ENCODE data around the gene CDC14B. TPM values are rescaled to one million over a fixed set of nuclear protein-coding genes. Genes with fewer than 3 reads are reported as not detected.

The CDC14B gene
- total RNA-seq, 1 donor from 2014 or later: 18.6 TPM

DNA sequence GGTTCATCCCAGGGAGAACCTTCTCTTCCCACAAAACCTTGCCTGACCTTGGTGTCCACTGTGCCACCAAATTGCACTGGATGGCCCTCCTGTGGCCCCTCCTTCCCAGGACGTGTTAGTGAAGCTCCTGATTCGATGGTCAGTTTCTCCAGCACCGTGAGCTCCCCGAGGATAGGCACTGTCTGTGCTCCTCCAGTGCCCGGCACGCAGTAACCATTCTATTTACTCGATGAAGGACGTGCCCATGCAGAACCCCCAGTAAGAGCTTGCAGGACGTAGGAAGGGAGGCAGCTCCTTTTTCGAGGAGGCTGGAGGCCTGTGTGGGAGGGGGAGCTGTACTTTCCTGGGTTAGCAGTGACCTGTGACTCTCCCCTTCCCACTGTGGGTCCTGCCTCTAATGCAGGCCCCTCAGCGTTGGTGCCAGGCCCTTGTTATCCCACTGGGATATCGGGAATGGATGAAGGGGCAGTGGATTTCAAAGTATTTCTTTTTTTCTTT, 130.1 kb downstream of the CDC14B start:
- Mint-ChIP-seq H3K36me3 (ENCODE audit: unreplicated experiment) (peaks cover 31% of the 10 kb centered on the region), H3K4me3 (ENCODE audit: unreplicated experiment) (no peak overlapping the region), H3K4me1 (ENCODE audit: unreplicated experiment) (peaks cover 33% of the 10 kb centered on the region), H3K27me3 (ENCODE audit: unreplicated experiment) (no peaks in the 10 kb centered on the region), H3K27ac (ENCODE audit: unreplicated experiment) (peak overlapping the region; percentile 50), H3K9me3 (ENCODE audit: unreplicated experiment) (no peaks in the 10 kb centered on the region)
- DNase-seq (ENCODE audit: extremely low spot score, unreplicated experiment): no peak
- TF ChIP-seq, protein P1, sequence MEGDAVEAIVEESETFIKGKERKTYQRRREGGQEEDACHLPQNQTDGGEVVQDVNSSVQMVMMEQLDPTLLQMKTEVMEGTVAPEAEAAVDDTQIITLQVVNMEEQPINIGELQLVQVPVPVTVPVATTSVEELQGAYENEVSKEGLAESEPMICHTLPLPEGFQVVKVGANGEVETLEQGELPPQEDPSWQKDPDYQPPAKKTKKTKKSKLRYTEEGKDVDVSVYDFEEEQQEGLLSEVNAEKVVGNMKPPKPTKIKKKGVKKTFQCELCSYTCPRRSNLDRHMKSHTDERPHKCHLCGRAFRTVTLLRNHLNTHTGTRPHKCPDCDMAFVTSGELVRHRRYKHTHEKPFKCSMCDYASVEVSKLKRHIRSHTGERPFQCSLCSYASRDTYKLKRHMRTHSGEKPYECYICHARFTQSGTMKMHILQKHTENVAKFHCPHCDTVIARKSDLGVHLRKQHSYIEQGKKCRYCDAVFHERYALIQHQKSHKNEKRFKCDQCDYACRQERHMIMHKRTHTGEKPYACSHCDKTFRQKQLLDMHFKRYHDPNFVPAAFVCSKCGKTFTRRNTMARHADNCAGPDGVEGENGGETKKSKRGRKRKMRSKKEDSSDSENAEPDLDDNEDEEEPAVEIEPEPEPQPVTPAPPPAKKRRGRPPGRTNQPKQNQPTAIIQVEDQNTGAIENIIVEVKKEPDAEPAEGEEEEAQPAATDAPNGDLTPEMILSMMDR (IDR thresholded peaks at IDR 0.05): no peak

GRCh38 chr9:96487949-96488348, 131.7 kb downstream of the CDC14B start:
- Mint-ChIP-seq H3K4me3 (ENCODE audit: unreplicated experiment) (no peak overlapping the region), H3K36me3 (ENCODE audit: unreplicated experiment) (peaks cover 37% of the 10 kb centered on the region), H3K9me3 (ENCODE audit: unreplicated experiment) (no peaks in the 10 kb centered on the region), H3K27ac (ENCODE audit: unreplicated experiment) (peak overlapping the region; percentile 81), H3K27me3 (ENCODE audit: unreplicated experiment) (no peaks in the 10 kb centered on the region), H3K4me1 (ENCODE audit: unreplicated experiment) (peaks cover 40% of the 10 kb centered on the region)
- TF ChIP-seq, protein P1 (IDR thresholded peaks at IDR 0.05): no peak
- DNase-seq (ENCODE audit: extremely low spot score, unreplicated experiment): no peak

GRCh38 chr9:96487029-96487396, 132.6 kb downstream of the CDC14B start:
- peak overlapping the region; percentile 81 for H3K27ac Mint-ChIP-seq (ENCODE audit: unreplicated experiment)
- H3K9me3 Mint-ChIP-seq (ENCODE audit: unreplicated experiment): no peaks in the 10 kb centered on the region
- TF ChIP-seq, protein P1 (IDR thresholded peaks at IDR 0.05): no peak
- peaks cover 42% of the 10 kb centered on the region for H3K4me1 Mint-ChIP-seq (ENCODE audit: unreplicated experiment)
- no peak for DNase-seq (ENCODE audit: extremely low spot score, unreplicated experiment)
- no peak overlapping the region for H3K4me3 Mint-ChIP-seq (ENCODE audit: unreplicated experiment)
- H3K36me3 Mint-ChIP-seq (ENCODE audit: unreplicated experiment): peaks cover 40% of the 10 kb centered on the region
- H3K27me3 Mint-ChIP-seq (ENCODE audit: unreplicated experiment): no peaks in the 10 kb centered on the region

DNA sequence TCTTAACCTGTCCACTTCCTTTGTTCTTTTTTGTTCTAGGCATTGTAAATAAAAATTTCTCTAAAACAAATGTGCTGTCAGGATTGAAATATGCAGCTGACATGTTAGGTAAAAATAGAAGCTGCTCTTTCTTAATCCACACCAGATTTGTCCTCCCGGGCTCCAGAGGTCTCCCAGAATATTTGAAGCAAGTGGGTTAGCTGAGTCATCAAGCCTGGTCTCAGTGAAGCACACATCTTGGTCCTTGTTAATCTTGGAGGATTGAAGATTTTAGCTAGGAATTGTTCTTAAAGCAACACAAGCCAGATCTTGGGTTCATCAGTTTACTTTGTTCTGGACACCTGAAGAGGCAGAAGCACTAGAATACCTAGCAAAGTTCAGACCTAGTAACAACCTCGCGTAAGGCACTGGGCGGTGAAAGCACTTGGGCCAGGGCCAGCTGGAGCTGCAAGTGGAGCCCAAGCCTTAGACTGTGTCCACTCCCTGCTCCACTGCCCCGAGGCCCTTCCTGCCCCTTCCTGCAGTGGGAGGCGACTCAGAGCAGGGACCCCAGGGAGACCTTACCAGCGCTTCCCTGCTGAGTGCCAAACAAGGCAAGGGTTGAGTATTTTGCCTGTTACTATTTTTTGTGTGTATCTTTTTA, 133.1 kb downstream of the CDC14B start:
- Mint-ChIP-seq H3K36me3 (ENCODE audit: unreplicated experiment) (peaks cover 37% of the 10 kb centered on the region), H3K27me3 (ENCODE audit: unreplicated experiment) (no peaks in the 10 kb centered on the region), H3K9me3 (ENCODE audit: unreplicated experiment) (no peaks in the 10 kb centered on the region), H3K27ac (ENCODE audit: unreplicated experiment) (peak overlapping the region; percentile 81), H3K4me1 (ENCODE audit: unreplicated experiment) (peaks cover 42% of the 10 kb centered on the region), H3K4me3 (ENCODE audit: unreplicated experiment) (no peak overlapping the region)
- peak; percentile 86 for DNase-seq (ENCODE audit: extremely low spot score, unreplicated experiment)
- TF ChIP-seq, protein P1 (IDR thresholded peaks at IDR 0.05): no peak

- TF ChIP-seq, protein P1 (IDR thresholded peaks at IDR 0.05): no peak
- no peaks in the 10 kb centered on the region for H3K9me3 Mint-ChIP-seq (ENCODE audit: unreplicated experiment)
- peaks cover 42% of the 10 kb centered on the region for H3K4me1 Mint-ChIP-seq (ENCODE audit: unreplicated experiment)
- H3K4me3 Mint-ChIP-seq (ENCODE audit: unreplicated experiment): no peak overlapping the region
- H3K36me3 Mint-ChIP-seq (ENCODE audit: unreplicated experiment): peaks cover 33% of the 10 kb centered on the region
- no peaks in the 10 kb centered on the region for H3K27me3 Mint-ChIP-seq (ENCODE audit: unreplicated experiment)
- DNase-seq (ENCODE audit: extremely low spot score, unreplicated experiment): no peak
- peak overlapping the region; percentile 81 for H3K27ac Mint-ChIP-seq (ENCODE audit: unreplicated experiment)
Measured at GRCh38 chr9:96485280-96485679, 134.4 kb downstream of the CDC14B start.

Data from osteocyte (in vitro differentiated cells).